Spinal cord (tissue), 10 donors: Measurements from ENCODE around the gene CDK7. TPM values are rescaled to one million over a fixed set of nuclear protein-coding genes. Genes with fewer than 3 reads are reported as not detected.
"Not testable (repeated sequence)": the region's sequence is repeated elsewhere in the genome, so short reads cannot be mapped to it uniquely, and the experiment has no call there.

Experiments
- DNase-seq, 6 donors: peaks; one replicate each; pipeline versions ENCODE4 v3.0.0 to v3.0.0-alpha.2; 2013 to 2015; ENCODE audit warnings: low spot score in 6 of 6, low read depth in 4 of 6
- H3K27ac ChIP-seq: one replicate; pipeline ENCODE4 v1.5.1; 2013; ENCODE audit warnings: low read depth, low read length, control low read depth
- H3K27me3 ChIP-seq: one replicate; pipeline ENCODE4 v1.6.1; 2013; ENCODE audit warnings: low read length; ENCODE audit not compliant: control insufficient read depth, insufficient read depth
- H3K36me3 ChIP-seq: one replicate; pipeline ENCODE4 v1.6.1; 2013; ENCODE audit warnings: low read length; ENCODE audit not compliant: control insufficient read depth, insufficient read depth
- H3K4me1 ChIP-seq: one replicate; pipeline ENCODE4 v1.6.1; 2013; ENCODE audit warnings: low read length; ENCODE audit not compliant: control insufficient read depth, insufficient read depth
- H3K4me3 ChIP-seq: one replicate; pipeline ENCODE4 v1.5.1; 2013; ENCODE audit warnings: low read depth, low read length, control low read depth
- H3K9me3 ChIP-seq: one replicate; pipeline ENCODE4 v1.6.1; 2013; ENCODE audit warnings: low read length; ENCODE audit not compliant: control insufficient read depth, insufficient read depth
- WGBS: methylation state at CpG from one replicate; pipeline ENCODE4 v1.1.5; 2013; ENCODE audit warnings: missing lambda C conversion rate; ENCODE audit not compliant: insufficient coverage; 5-methylcytosine and 5-hydroxymethylcytosine counted together
- polyA plus RNA-seq, 2 donors: library from polyadenylated mRNA; unstranded; fragments of 120-200 nt; gene quantifications; one replicate each; pipeline ENCODE4 v1.2.1, GENCODE V29; 2013; ENCODE audit not compliant: insufficient read length in 2 of 2
- total RNA-seq, 2 donors: library from RNA; depleted of rRNA in 1 of 2; stranded (reverse); fragments of 120-200 nt in 1 of 2; fragments of >200 nt in 1 of 2; gene quantifications; one replicate each; pipeline versions ENCODE4 v1.2.3 to v1.2.4, GENCODE V29; 2013 to 2014
- donor health status: healthy.

Gene CDK7
- total and polyA plus RNA-seq, 4 donors = 27.0 to 47.6 (median 28.6) TPM

DNA sequence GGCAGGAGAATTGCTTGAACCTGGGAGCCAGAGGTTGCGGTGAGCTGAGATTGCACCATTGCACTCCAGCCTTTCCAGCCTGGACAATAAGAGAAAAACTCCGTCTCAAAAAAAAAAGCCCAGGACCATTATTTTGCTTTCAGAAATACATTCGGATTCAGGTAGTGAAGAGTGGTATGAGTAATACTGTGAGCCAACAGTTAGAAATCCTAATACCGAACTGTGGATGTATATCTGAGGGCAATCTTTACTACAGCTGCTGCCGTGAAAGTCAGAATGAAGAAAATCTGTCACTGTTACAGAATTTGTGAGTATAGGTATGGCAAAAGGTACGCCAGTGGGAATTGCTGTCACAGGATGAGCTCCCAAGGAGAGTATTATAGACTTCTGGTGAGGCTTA lies 3.4 kb upstream of the CDK7 start:
- Histone ChIP-seq H3K4me3 (no peak overlapping the region), H3K9me3 (no peaks in the 10 kb centered on the region), H3K27me3 (no peaks in the 10 kb centered on the region), H3K36me3 (peaks cover 10% of the 10 kb centered on the region), H3K4me1 (peaks cover 5% of the 10 kb centered on the region), H3K27ac (no peak overlapping the region)
- 88% methylated on average over 3 of the region's 6 CpGs for WGBS
- DNase-seq = no peak

- Histone ChIP-seq H3K4me3 (no peak overlapping the region), H3K36me3 (peaks cover 8% of the 10 kb centered on the region), H3K27me3 (no peaks in the 10 kb centered on the region), H3K4me1 (peaks cover 5% of the 10 kb centered on the region), H3K9me3 (no peaks in the 10 kb centered on the region), H3K27ac (no peak overlapping the region)
- 56% methylated on average over 2 of the region's 2 CpGs for WGBS
- peak in 2 of 6 donors; percentile 14 to 48 for DNase-seq
Measured at GRCh38 chr5:69231851-69232250, 2.8 kb upstream of the CDK7 start.

- not testable (repeated sequence) for H3K27me3 ChIP-seq, H3K4me3 ChIP-seq, H3K4me1 ChIP-seq, H3K9me3 ChIP-seq, H3K27ac ChIP-seq, DNase-seq
- WGBS = 100% methylated on average over 2 of the region's 9 CpGs
- H3K36me3 ChIP-seq = peaks cover 11% of the 10 kb centered on the region
Measured at GRCh38 chr5:69236733-69237132, 2.0 kb downstream of the CDK7 start.

DNA sequence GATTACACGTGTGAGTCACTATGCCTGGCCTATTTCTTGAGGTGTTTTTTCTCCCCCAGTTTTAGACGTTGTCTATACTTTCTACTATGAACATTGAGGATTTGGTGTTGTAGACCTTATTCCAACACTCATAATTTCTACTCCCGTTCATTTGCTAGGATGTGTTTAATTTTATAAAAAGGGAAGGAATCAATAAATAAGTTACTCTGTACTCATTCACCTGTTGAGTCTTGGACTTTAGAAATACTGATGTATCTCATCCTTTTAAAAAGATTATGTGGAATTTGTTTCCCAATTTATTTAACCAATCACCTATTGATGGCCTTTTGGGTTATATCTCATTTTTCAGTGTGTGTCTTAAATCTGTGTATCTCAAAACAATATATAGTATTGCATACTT lies 3.2 kb downstream of the CDK7 start:
- Histone ChIP-seq H3K4me3 (no peak overlapping the region), H3K36me3 (peaks cover 13% of the 10 kb centered on the region), H3K27me3 (no peaks in the 10 kb centered on the region), H3K4me1 (peaks cover 5% of the 10 kb centered on the region), H3K9me3 (no peaks in the 10 kb centered on the region), H3K27ac (no peak overlapping the region)
- no CpG with 5 or more reads among the region's 3 CpGs for WGBS
- no peak for DNase-seq

GRCh38 chr5:69238760-69239251 lies 4.1 kb downstream of the CDK7 start:
- H3K4me1 ChIP-seq = peaks cover 5% of the 10 kb centered on the region
- no peak for DNase-seq

DNA sequence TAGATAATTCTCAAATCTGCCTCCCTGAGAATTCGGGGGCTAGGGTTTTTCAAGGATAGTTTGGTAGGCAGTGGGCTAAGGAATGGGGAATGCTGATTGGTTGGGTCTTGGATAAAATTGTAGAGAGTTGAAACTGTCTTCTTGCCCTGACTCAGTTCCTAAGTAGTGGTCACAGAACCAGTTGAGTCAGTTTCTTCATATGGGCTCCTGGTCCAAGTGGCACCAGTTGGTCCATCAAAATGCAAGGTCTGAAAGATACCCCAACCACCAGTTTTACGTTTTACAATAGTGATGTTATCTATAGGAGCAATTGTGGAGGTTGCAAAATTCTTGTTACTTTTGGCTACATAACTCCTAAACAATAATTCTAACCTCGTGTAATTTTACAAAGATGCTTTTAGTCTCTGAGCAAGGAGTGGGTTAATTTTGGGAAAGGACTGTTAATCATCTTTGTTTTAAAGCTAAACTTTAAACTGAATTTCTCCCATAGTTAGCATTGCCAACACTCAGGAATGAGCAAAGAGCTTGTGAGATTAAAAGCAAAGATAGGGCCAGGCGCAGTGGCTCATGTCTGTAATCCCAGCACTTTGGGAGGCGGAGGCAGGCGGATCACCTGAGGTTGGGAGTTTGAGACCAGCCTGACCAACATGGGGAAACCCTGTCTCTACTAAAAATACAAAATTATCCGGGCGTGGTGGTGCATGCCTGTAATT lies 7.7 kb downstream of the CDK7 start:
- H3K27ac ChIP-seq = no peak overlapping the region
- DNase-seq = no peak
- no peak overlapping the region for H3K4me3 ChIP-seq
- WGBS = 100% methylated on average over 5 of the region's 8 CpGs
- peaks cover 10% of the 10 kb centered on the region for H3K36me3 ChIP-seq
- no peaks in the 10 kb centered on the region for H3K27me3 ChIP-seq
- no peaks in the 10 kb centered on the region for H3K4me1 ChIP-seq
- H3K9me3 ChIP-seq = no peaks in the 10 kb centered on the region

More at GRCh38 chr5:69238760-69239251, 4.1 kb downstream of the CDK7 start:
- whole genome bisulfite sequencing = 90% methylated on average over 3 of the region's 6 CpGs
- Histone ChIP-seq H3K36me3 (peaks cover 13% of the 10 kb centered on the region), H3K4me3 (no peak overlapping the region), H3K27me3 (no peaks in the 10 kb centered on the region), H3K9me3 (no peaks in the 10 kb centered on the region), H3K27ac (no peak overlapping the region)

DNA sequence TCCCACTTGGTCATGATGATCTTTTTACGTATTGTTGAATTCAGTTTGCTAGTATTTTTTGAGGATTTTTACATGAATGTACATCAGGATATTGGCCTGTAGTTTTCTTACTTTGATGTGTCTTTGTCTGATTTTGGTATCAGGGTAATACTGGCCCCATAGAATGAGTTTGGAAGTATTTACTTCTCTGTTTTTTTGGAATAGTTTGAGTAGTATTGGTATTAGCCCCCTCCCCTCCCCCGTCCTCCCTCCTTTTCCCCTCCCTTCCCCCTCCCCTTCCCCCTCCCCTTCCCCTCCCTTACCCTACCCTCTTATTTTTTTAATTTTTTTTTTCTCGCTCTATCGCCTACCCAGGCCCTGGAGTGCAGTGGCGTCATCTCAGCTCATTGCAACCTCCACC lies 10.3 kb downstream of the CDK7 start:
- H3K36me3 ChIP-seq = peaks cover 6% of the 10 kb centered on the region
- H3K4me1 ChIP-seq = no peaks in the 10 kb centered on the region
- H3K9me3 ChIP-seq = peaks cover 1% of the 10 kb centered on the region
- no peak overlapping the region for H3K4me3 ChIP-seq
- no peak for DNase-seq
- no peak overlapping the region for H3K27ac ChIP-seq
- H3K27me3 ChIP-seq = no peaks in the 10 kb centered on the region
- 95% methylated on average over 4 of the region's 5 CpGs for WGBS

DNA sequence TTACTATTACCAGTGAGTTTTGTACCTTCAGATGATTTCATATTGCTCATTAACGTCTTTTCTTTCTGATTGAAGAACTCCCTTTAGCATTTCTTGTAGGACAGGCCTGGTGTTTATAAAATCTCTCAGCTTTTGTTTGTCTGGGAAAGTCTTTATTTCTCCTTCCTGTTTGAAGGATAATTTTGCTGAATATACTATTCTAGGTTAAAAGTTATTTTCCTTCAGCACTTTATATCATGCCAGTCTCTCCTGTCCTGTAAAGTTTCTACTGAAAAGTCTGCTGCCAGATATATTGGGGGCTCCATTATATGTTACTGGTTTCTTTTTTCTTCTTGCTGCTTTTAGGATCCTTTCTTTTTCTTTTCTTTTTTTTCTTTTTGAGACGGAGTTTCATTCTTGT lies 13.3 kb downstream of the CDK7 start:
- Histone ChIP-seq H3K27me3 (no peaks in the 10 kb centered on the region), H3K27ac (no peak overlapping the region), H3K4me3 (no peak overlapping the region), H3K4me1 (no peaks in the 10 kb centered on the region), H3K36me3 (no peaks in the 10 kb centered on the region), H3K9me3 (peaks cover 1% of the 10 kb centered on the region)
- no peak for DNase-seq
- no CpG with 5 or more reads among the region's 2 CpGs for WGBS

DNA sequence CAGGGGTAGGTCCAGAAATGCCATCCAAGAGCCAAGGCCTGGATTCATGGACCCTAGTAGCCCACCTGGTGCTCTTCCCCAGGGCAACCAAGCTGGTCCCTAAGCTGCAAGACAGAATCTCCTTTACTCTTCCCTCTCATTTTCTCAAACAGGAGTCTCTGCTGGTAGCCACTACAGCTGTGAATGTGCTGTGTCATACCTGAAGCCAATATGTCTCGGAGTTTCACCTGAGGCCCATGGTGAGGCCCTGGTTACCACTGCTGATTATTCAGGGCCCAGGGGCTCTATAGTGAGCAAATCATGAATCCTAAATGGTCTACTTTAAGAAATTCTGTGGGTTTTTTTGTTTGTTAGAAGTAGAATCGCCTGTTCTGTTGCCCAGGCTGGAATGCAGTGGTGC lies 15.9 kb downstream of the CDK7 start:
- Histone ChIP-seq H3K9me3 (peaks cover 1% of the 10 kb centered on the region), H3K36me3 (peaks cover 5% of the 10 kb centered on the region), H3K4me1 (no peaks in the 10 kb centered on the region), H3K4me3 (no peak overlapping the region), H3K27me3 (no peaks in the 10 kb centered on the region), H3K27ac (no peak overlapping the region)
- DNase-seq = no peak
- WGBS = 75% methylated on average over 1 of the region's 2 CpGs

GRCh38 chr5:69252437-69252836 lies 17.8 kb downstream of the CDK7 start:
- no peak for DNase-seq
- Histone ChIP-seq H3K36me3 (peaks cover 5% of the 10 kb centered on the region), H3K4me3 (no peak overlapping the region), H3K4me1 (no peaks in the 10 kb centered on the region), H3K27me3 (no peaks in the 10 kb centered on the region), H3K27ac (no peak overlapping the region), H3K9me3 (peaks cover 1% of the 10 kb centered on the region)
- WGBS = no CpG with 5 or more reads among the region's 3 CpGs
